GM23248 (cell line): ENCODE results near the gene ZNF410. TPM values are rescaled to one million over a fixed set of nuclear protein-coding genes. Genes with fewer than 3 reads are reported as not detected.
"Not testable (repeated sequence)": the region's sequence is repeated elsewhere in the genome, so short reads cannot be mapped to it uniquely, and the experiment has no call there.

Source experiments
- DNase-seq: peaks from one replicate; pipeline ENCODE4 v3.0.0-alpha.2; 2015
- H2AFZ ChIP-seq: fragments of 200-600 bp; sonication (generic); 2 replicates; pipeline ENCODE4 v1.6.1; 2016; ENCODE audit warnings: antibody characterized with exemption
- H3F3A ChIP-seq: fragments of 200-600 bp; sonication (generic); 2 replicates; pipeline ENCODE4 v1.6.1; 2016; ENCODE audit warnings: mild to moderate bottlenecking, antibody characterized with exemption, mixed run types; ENCODE audit not compliant: insufficient read depth
- H3K27ac ChIP-seq: fragments of 200-600 bp; sonication (generic); 2 replicates; pipeline ENCODE4 v1.5.1; 2016; ENCODE audit warnings: mild to moderate bottlenecking
- H3K27me3 ChIP-seq: fragments of 200-600 bp; sonication (generic); replicated peaks from 2 replicates; pipeline ENCODE4 v1.6.1; 2016; ENCODE audit warnings: mild to moderate bottlenecking; ENCODE audit not compliant: insufficient read depth
- H3K36me3 ChIP-seq: fragments of 200-600 bp; sonication (generic); 2 replicates; pipeline ENCODE4 v1.6.1; 2016; ENCODE audit warnings: low read depth, mild to moderate bottlenecking
- H3K4me1 ChIP-seq: fragments of 200-600 bp; sonication (generic); 2 replicates; pipeline ENCODE4 v1.6.1; 2016; ENCODE audit warnings: mild to moderate bottlenecking; ENCODE audit not compliant: insufficient read depth
- H3K4me2 ChIP-seq: fragments of 200-600 bp; sonication (generic); one replicate; pipeline ENCODE4 v1.6.1; 2016; ENCODE audit warnings: mild to moderate bottlenecking; ENCODE audit not compliant: unreplicated experiment
- H3K4me3 ChIP-seq: fragments of 200-600 bp; sonication (generic); 2 replicates; pipeline ENCODE4 v1.5.1; 2016; ENCODE audit warnings: mild to moderate bottlenecking
- H3K79me2 ChIP-seq: fragments of 200-600 bp; sonication (generic); 2 replicates; pipeline ENCODE4 v1.6.1; 2016; ENCODE audit warnings: mild to moderate bottlenecking; ENCODE audit not compliant: insufficient read depth
- H3K9ac ChIP-seq: fragments of 200-600 bp; sonication (generic); 2 replicates; pipeline ENCODE4 v1.6.1; 2016; ENCODE audit warnings: mild to moderate bottlenecking
- H3K9me2 ChIP-seq: fragments of 200-600 bp; sonication (generic); 2 replicates; pipeline ENCODE4 v1.6.1; 2016; ENCODE audit warnings: mixed run types, mild to moderate bottlenecking, moderate library complexity; ENCODE audit not compliant: insufficient read depth
- H3K9me3 ChIP-seq: fragments of 200-600 bp; sonication (generic); one replicate; pipeline ENCODE4 v1.6.1; 2017; ENCODE audit warnings: low read depth
- H4K20me1 ChIP-seq: fragments of 200-600 bp; sonication (generic); 2 replicates; pipeline ENCODE4 v1.6.0; 2016; ENCODE audit not compliant: insufficient read depth
- EZH2 ChIP-seq: fragments of 200-600 bp; sonication (generic); IDR thresholded peaks from 2 replicates; pipeline ENCODE4 v1.6.1; 2018; ENCODE audit warnings: antibody characterized with exemption, mild to moderate bottlenecking; ENCODE audit not compliant: insufficient read depth, poor library complexity, severe bottlenecking
- EZH2phosphoT487 ChIP-seq: fragments of 200-600 bp; sonication (generic); IDR thresholded peaks from 2 replicates; pipeline ENCODE4 v1.6.1; 2018; ENCODE audit warnings: antibody characterized with exemption, moderate library complexity, mild to moderate bottlenecking, low read depth; ENCODE audit not compliant: insufficient read depth
- WGBS, 2 experiments: methylation state at CpG; one replicate each; pipeline ENCODE4 v1.1.6; 2015 to 2017; ENCODE audit warnings: low lambda C conversion rate in 2 of 2, low coverage in 1 of 2; ENCODE audit errors: missing lambda C conversion rate in 2 of 2; 5-methylcytosine and 5-hydroxymethylcytosine counted together
- in situ Hi-C: fragments of 300-500 bp; cut with MboI; formaldehyde crosslinking; loops from 2 replicates; pipeline ENCODE4 v1.15.0; 2020
- polyA plus RNA-seq: library from polyadenylated mRNA; unstranded; fragments of >200 nt; fragmentation: Nextera tagmentation; extraction: Ambion mirVana; gene quantifications from 2 replicates; pipeline ENCODE4 v1.2.1, GENCODE V29; 2016
- total RNA-seq: library from RNA; depleted of rRNA; stranded (reverse); fragments of >200 nt; shearing (Covaris generic); gene quantifications from 2 replicates; pipeline ENCODE4 v1.2.3, GENCODE V29; 2014

Gene ZNF410
- total and polyA plus RNA-seq, 2 experiments from 2014 or later = 54.1 to 64.6 TPM

GRCh38 chr14:73888971-73889370, 2.3 kb downstream of the ZNF410 start:
- Histone ChIP-seq H3K4me3 (peak overlapping the region; percentile 77), H3K9me3 (no peaks in the 10 kb centered on the region), H3K79me2 (peaks cover 92% of the 10 kb centered on the region), H3F3A (peaks cover 40% of the 10 kb centered on the region), H3K4me1 (peaks cover 20% of the 10 kb centered on the region), H3K9ac (peak overlapping the region; percentile 95), H3K4me2 (peak overlapping the region; percentile 92), H3K27ac (peak overlapping the region; percentile 94), H3K9me2 (no peaks in the 10 kb centered on the region), H3K36me3 (peaks cover 11% of the 10 kb centered on the region), H3K27me3 (no peaks in the 10 kb centered on the region), H4K20me1 (0 out of 2 replicates have a peak, but pooled peaks cover 5% of the 10 kb centered on the region), H2AFZ (no peak overlapping the region)
- TF ChIP-seq EZH2phosphoT487 = no peak
- no peak for TF ChIP-seq EZH2
- in situ Hi-C loops = no loop called here
- peak; percentile 69 for DNase-seq
- WGBS, 2 experiments = 98 to 100% methylated on average over 2 of the region's 2 CpGs

GRCh38 chr14:73889376-73889775, 2.7 kb downstream of the ZNF410 start:
- no peaks in the 10 kb centered on the region for H3K9me3 ChIP-seq
- TF ChIP-seq EZH2 (no peak), EZH2phosphoT487 (no peak)
- in situ Hi-C loops = no loop called here
- H4K20me1 ChIP-seq = 0 out of 2 replicates have a peak, but pooled peaks cover 5% of the 10 kb centered on the region
- peak overlapping the region; percentile 94 for H3K27ac ChIP-seq
- no peak overlapping the region for H2AFZ ChIP-seq
- peaks cover 20% of the 10 kb centered on the region for H3K4me1 ChIP-seq
- H3K79me2 ChIP-seq = peaks cover 97% of the 10 kb centered on the region
- H3K27me3 ChIP-seq = no peaks in the 10 kb centered on the region
- peaks cover 15% of the 10 kb centered on the region for H3K36me3 ChIP-seq
- peaks cover 40% of the 10 kb centered on the region for H3F3A ChIP-seq
- H3K9ac ChIP-seq = no peak overlapping the region
- 88 to 91% methylated on average over 5 of the region's 5 CpGs for WGBS, 2 experiments
- DNase-seq = peak; percentile 12
- H3K4me3 ChIP-seq = peak overlapping the region; percentile 77; the same call in 1 of the 2 replicates
- peak overlapping the region; percentile 92 for H3K4me2 ChIP-seq
- no peaks in the 10 kb centered on the region for H3K9me2 ChIP-seq

- in situ Hi-C loops = not testable (repeated sequence)
- peaks cover 58% of the 10 kb centered on the region for H3K36me3 ChIP-seq
- WGBS, 2 experiments = 91 to 92% methylated on average over 6 of the region's 6 CpGs
These were observed 7.6 kb downstream of the ZNF410 start for GRCh38 chr14:73894180-73894687.

GRCh38 chr14:73895939-73896338, 9.3 kb downstream of the ZNF410 start:
- Histone ChIP-seq H3K27ac (no peak overlapping the region), H3F3A (peaks cover 8% of the 10 kb centered on the region; the same call in 1 of the 2 replicates), H3K4me2 (no peak overlapping the region), H3K36me3 (peaks cover 61% of the 10 kb centered on the region), H3K27me3 (no peaks in the 10 kb centered on the region), H3K79me2 (peaks cover 90% of the 10 kb centered on the region), H3K9me2 (no peaks in the 10 kb centered on the region), H3K9me3 (no peaks in the 10 kb centered on the region), H3K4me1 (peaks cover 7% of the 10 kb centered on the region), H3K4me3 (no peak overlapping the region), H2AFZ (no peak overlapping the region), H3K9ac (no peak overlapping the region), H4K20me1 (0 out of 2 replicates have a peak, but pooled peaks cover 5% of the 10 kb centered on the region)
- DNase-seq = no peak
- TF ChIP-seq EZH2phosphoT487 (no peak), EZH2 (no peak)
- in situ Hi-C loops = no loop called here
- WGBS, 2 experiments = 96% methylated on average over 1 of the region's 1 CpG

More at GRCh38 chr14:73894180-73894687, 7.6 kb downstream of the ZNF410 start:
- H3K27me3 ChIP-seq, H4K20me1 ChIP-seq, H3K27ac ChIP-seq, H3K9me2 ChIP-seq, H3K9ac ChIP-seq, H3K9me3 ChIP-seq, H3K4me3 ChIP-seq, H3K4me2 ChIP-seq, H2AFZ ChIP-seq, DNase-seq: not testable (repeated sequence)
- Histone ChIP-seq H3K4me1 (peaks cover 11% of the 10 kb centered on the region), H3F3A (peaks cover 11% of the 10 kb centered on the region; the same call in 1 of the 2 replicates), H3K79me2 (peaks cover 98% of the 10 kb centered on the region)
